ENCODE measurements around the gene NHS.

Gene NHS

GRCh38 chrX:17750436-17750835 lies 375.4 kb downstream of the NHS start:
- Histone ChIP-seq H3K27ac (ENCODE audit: low read depth, low read length) (no peak overlapping the region), H4K20me1 (ENCODE audit: control insufficient read depth, insufficient read depth, low read depth, low read length) (no peaks in the 10 kb centered on the region), H3F3A (ENCODE audit: control insufficient read depth, insufficient read depth) (no peaks in the 10 kb centered on the region), H3K36me3 (ENCODE audit: control insufficient read depth, low read length) (no peaks in the 10 kb centered on the region), H3K9me3 (ENCODE audit: control insufficient read depth, insufficient read depth, low read length) (no peaks in the 10 kb centered on the region), H3K27me3 (ENCODE audit: control insufficient read depth, low read length) (no peaks in the 10 kb centered on the region), H3K4me1 (ENCODE audit: control insufficient read depth, low read length) (no peaks in the 10 kb centered on the region), H3K9me2 (replicated peaks; ENCODE audit: control insufficient read depth, low read length) (no peaks in the 10 kb centered on the region), H3K4me3 (ENCODE audit: low read length) (no peak overlapping the region), H3K79me2 (ENCODE audit: control insufficient read depth, low read length) (no peaks in the 10 kb centered on the region), H3K4me2 (ENCODE audit: low read length) (no peak overlapping the region)
- no peak for TF ChIP-seq EZH2phosphoT487 (IDR thresholded peaks at IDR 0.05; ENCODE audit: borderline replicate concordance, low read length)
- no peak for TF ChIP-seq CTCF (IDR thresholded peaks at IDR 0.05; ENCODE audit: low read depth, low read length, poor library complexity, severe bottlenecking)

- Histone ChIP-seq H4K20me1 (ENCODE audit: control insufficient read depth, insufficient read depth, low read depth, low read length) (no peaks in the 10 kb centered on the region), H3K4me2 (ENCODE audit: low read length) (no peak overlapping the region), H3K27ac (ENCODE audit: low read depth, low read length) (no peak overlapping the region), H3K79me2 (ENCODE audit: control insufficient read depth, low read length) (no peaks in the 10 kb centered on the region), H3F3A (ENCODE audit: control insufficient read depth, insufficient read depth) (no peaks in the 10 kb centered on the region), H3K36me3 (ENCODE audit: control insufficient read depth, low read length) (no peaks in the 10 kb centered on the region), H3K9me2 (replicated peaks; ENCODE audit: control insufficient read depth, low read length) (no peaks in the 10 kb centered on the region), H3K9me3 (ENCODE audit: control insufficient read depth, insufficient read depth, low read length) (no peaks in the 10 kb centered on the region), H3K4me1 (ENCODE audit: control insufficient read depth, low read length) (no peaks in the 10 kb centered on the region), H3K27me3 (ENCODE audit: control insufficient read depth, low read length) (no peaks in the 10 kb centered on the region), H3K4me3 (ENCODE audit: low read length) (no peak overlapping the region)
- TF ChIP-seq EZH2phosphoT487 (IDR thresholded peaks at IDR 0.05; ENCODE audit: borderline replicate concordance, low read length), result no peak
Observed at GRCh38 chrX:17758382-17758781, 383.4 kb downstream of the NHS start.

GRCh38 chrX:17759990-17760389 lies 385.0 kb downstream of the NHS start:
- Histone ChIP-seq H3K4me1 (ENCODE audit: control insufficient read depth, low read length) (no peaks in the 10 kb centered on the region), H3K9me2 (replicated peaks; ENCODE audit: control insufficient read depth, low read length) (no peaks in the 10 kb centered on the region), H3K9me3 (ENCODE audit: control insufficient read depth, insufficient read depth, low read length) (no peaks in the 10 kb centered on the region), H3K36me3 (ENCODE audit: control insufficient read depth, low read length) (no peaks in the 10 kb centered on the region), H3K79me2 (ENCODE audit: control insufficient read depth, low read length) (no peaks in the 10 kb centered on the region), H3K27me3 (ENCODE audit: control insufficient read depth, low read length) (no peaks in the 10 kb centered on the region), H3K4me2 (ENCODE audit: low read length) (no peak overlapping the region), H3K27ac (ENCODE audit: low read depth, low read length) (no peak overlapping the region), H3K4me3 (ENCODE audit: low read length) (no peak overlapping the region), H3F3A (ENCODE audit: control insufficient read depth, insufficient read depth) (no peaks in the 10 kb centered on the region), H4K20me1 (ENCODE audit: control insufficient read depth, insufficient read depth, low read depth, low read length) (no peaks in the 10 kb centered on the region)
- TF ChIP-seq EZH2phosphoT487 (IDR thresholded peaks at IDR 0.05; ENCODE audit: borderline replicate concordance, low read length) (no peak), CTCF (IDR thresholded peaks at IDR 0.05; ENCODE audit: low read depth, low read length, poor library complexity, severe bottlenecking) (no peak)

- no peak overlapping the region for H3K4me3 ChIP-seq (ENCODE audit: low read length)
- H3K4me1 ChIP-seq (ENCODE audit: control insufficient read depth, low read length), result no peaks in the 10 kb centered on the region
- no peaks in the 10 kb centered on the region for H3K27me3 ChIP-seq (ENCODE audit: control insufficient read depth, low read length)
- no peak for TF ChIP-seq EZH2phosphoT487 (IDR thresholded peaks at IDR 0.05; ENCODE audit: borderline replicate concordance, low read length)
- no peak for TF ChIP-seq CTCF (IDR thresholded peaks at IDR 0.05; ENCODE audit: low read depth, low read length, poor library complexity, severe bottlenecking)
- H3K9me3 ChIP-seq (ENCODE audit: control insufficient read depth, insufficient read depth, low read length), result no peaks in the 10 kb centered on the region
- H3K4me2 ChIP-seq (ENCODE audit: low read length), result no peak overlapping the region
- H3F3A ChIP-seq (ENCODE audit: control insufficient read depth, insufficient read depth), result no peaks in the 10 kb centered on the region
- no peaks in the 10 kb centered on the region for H3K9me2 ChIP-seq (replicated peaks; ENCODE audit: control insufficient read depth, low read length)
- H3K79me2 ChIP-seq (ENCODE audit: control insufficient read depth, low read length), result no peaks in the 10 kb centered on the region
- no peaks in the 10 kb centered on the region for H4K20me1 ChIP-seq (ENCODE audit: control insufficient read depth, insufficient read depth, low read depth, low read length)
- no peaks in the 10 kb centered on the region for H3K36me3 ChIP-seq (ENCODE audit: control insufficient read depth, low read length)
- no peak overlapping the region for H3K27ac ChIP-seq (ENCODE audit: low read depth, low read length)
Observed at GRCh38 chrX:17767734-17768133, 392.7 kb downstream of the NHS start.

Measured in DOHH2 (cell line).